Stimulated activated memory B cell treated with anti-CD40 and anti-IgM and Interleukin-4, amounts not matched to agents 10 μg/mL and 1 μg/mL and 100 μg/mL, for 72 hours (primary cell): Measurements from ENCODE around the gene DHX16.
"Not testable (repeated sequence)": the region's sequence is repeated elsewhere in the genome, so short reads cannot be mapped to it uniquely, and the experiment has no call there.

ENCODE experiments used
- ATAC-seq: fragments of 150-1000 bp; cut with Tn5 transposase; 2 replicates; pipeline ENCODE4 v1.10.0; 2021
- H3K27ac Mint-ChIP-seq: one replicate; pipeline ENCODE4 v1.8.0; 2022; ENCODE audit warnings: mild to moderate bottlenecking, mixed read lengths
- H3K27me3 Mint-ChIP-seq: one replicate; pipeline ENCODE4 v1.8.0; 2022; ENCODE audit warnings: mixed read lengths
- H3K36me3 Mint-ChIP-seq: one replicate; pipeline ENCODE4 v1.8.0; 2022; ENCODE audit warnings: mixed read lengths
- H3K4me1 Mint-ChIP-seq: one replicate; pipeline ENCODE4 v1.8.0; 2022; ENCODE audit warnings: mixed read lengths
- H3K4me3 Mint-ChIP-seq: one replicate; pipeline ENCODE4 v1.8.0; 2022; ENCODE audit warnings: mild to moderate bottlenecking, moderate library complexity, mixed read lengths
- H3K9me3 Mint-ChIP-seq: one replicate; pipeline ENCODE4 v1.8.0; 2022; ENCODE audit warnings: mixed read lengths

Gene DHX16

GRCh38 chr6:30672445-30673253, at the start of gene DHX16:
DHX16 (minus strand) TSS chr6:30673006; CDS start chr6:30672841, 165 bp downstream.
- no peaks in the 10 kb centered on the region for H3K27me3 Mint-ChIP-seq
- peaks cover 32% of the 10 kb centered on the region for H3K36me3 Mint-ChIP-seq
- peak within 1 kb of the TSS; percentile 81 for H3K27ac Mint-ChIP-seq
- peak within 1 kb of the TSS; percentile 89 for H3K4me3 Mint-ChIP-seq
- H3K9me3 Mint-ChIP-seq = no peaks in the 10 kb centered on the region
- peaks cover 44% of the 10 kb centered on the region for H3K4me1 Mint-ChIP-seq
- peak; percentile 90 for ATAC-seq

- H3K27me3 Mint-ChIP-seq, ATAC-seq, H3K9me3 Mint-ChIP-seq: not testable (repeated sequence)
- Mint-ChIP-seq H3K4me1 (peaks cover 54% of the 10 kb centered on the region), H3K36me3 (peaks cover 43% of the 10 kb centered on the region), H3K27ac (peak overlapping the region; percentile 94), H3K4me3 (peak overlapping the region; percentile 94)
Measured at GRCh38 chr6:30722025-30722279, 49.1 kb upstream of the DHX16 start.

- Mint-ChIP-seq H3K9me3 (no peaks in the 10 kb centered on the region), H3K4me3 (peak overlapping the region; percentile 94), H3K27me3 (no peaks in the 10 kb centered on the region), H3K36me3 (peaks cover 40% of the 10 kb centered on the region), H3K27ac (peak overlapping the region; percentile 94), H3K4me1 (peaks cover 60% of the 10 kb centered on the region)
- ATAC-seq = peak; percentile 73
Measured at GRCh38 chr6:30721198-30722024, 48.6 kb upstream of the DHX16 start.

- peak overlapping the region; percentile 94 for H3K27ac Mint-ChIP-seq
- H3K4me1 Mint-ChIP-seq = peaks cover 66% of the 10 kb centered on the region
- peak overlapping the region; percentile 94 for H3K4me3 Mint-ChIP-seq
- no peaks in the 10 kb centered on the region for H3K9me3 Mint-ChIP-seq
- peaks cover 45% of the 10 kb centered on the region for H3K36me3 Mint-ChIP-seq
- H3K27me3 Mint-ChIP-seq = no peaks in the 10 kb centered on the region
- peak; percentile 22 for ATAC-seq
Measured at GRCh38 chr6:30720738-30721197, 48.0 kb upstream of the DHX16 start.

- H3K9me3 Mint-ChIP-seq = no peaks in the 10 kb centered on the region
- H3K4me1 Mint-ChIP-seq = peaks cover 70% of the 10 kb centered on the region
- peak; percentile 82 for ATAC-seq
- peak within 1 kb of the TSS; percentile 94 for H3K27ac Mint-ChIP-seq
- H3K4me3 Mint-ChIP-seq = peak within 1 kb of the TSS; percentile 94
- peaks cover 44% of the 10 kb centered on the region for H3K36me3 Mint-ChIP-seq
- H3K27me3 Mint-ChIP-seq = no peaks in the 10 kb centered on the region
Measured at GRCh38 chr6:30719791-30720737, 47.3 kb upstream of the DHX16 start, which contains the start of gene TUBB. TUBB (plus strand) TSS chr6:30720352; CDS start chr6:30720507, 155 bp downstream.

GRCh38 chr6:30719356-30719755, 46.5 kb upstream of the DHX16 start:
- Mint-ChIP-seq H3K4me3 (peak overlapping the region; percentile 94), H3K36me3 (peaks cover 45% of the 10 kb centered on the region), H3K9me3 (no peaks in the 10 kb centered on the region), H3K27ac (peak overlapping the region; percentile 94), H3K4me1 (peaks cover 69% of the 10 kb centered on the region), H3K27me3 (no peaks in the 10 kb centered on the region)
- no peak for ATAC-seq

- H3K4me3 Mint-ChIP-seq = peak overlapping the region; percentile 97
- H3K27me3 Mint-ChIP-seq, H3K9me3 Mint-ChIP-seq, ATAC-seq: not testable (repeated sequence)
- peaks cover 41% of the 10 kb centered on the region for H3K36me3 Mint-ChIP-seq
- H3K27ac Mint-ChIP-seq = peak overlapping the region; percentile 99
- H3K4me1 Mint-ChIP-seq = peaks cover 62% of the 10 kb centered on the region
Measured at GRCh38 chr6:30717845-30718720, 45.3 kb upstream of the DHX16 start.

- H3K4me3 Mint-ChIP-seq = peak within 1 kb of the TSS; percentile 97
- no peaks in the 10 kb centered on the region for H3K9me3 Mint-ChIP-seq
- no peaks in the 10 kb centered on the region for H3K27me3 Mint-ChIP-seq
- ATAC-seq = peak; percentile 89
- H3K36me3 Mint-ChIP-seq = peaks cover 41% of the 10 kb centered on the region
- peaks cover 62% of the 10 kb centered on the region for H3K4me1 Mint-ChIP-seq
- H3K27ac Mint-ChIP-seq = peak within 1 kb of the TSS; percentile 99
Measured at GRCh38 chr6:30717129-30717844, 44.5 kb upstream of the DHX16 start, which contains the start of gene MDC1. MDC1 (minus strand) TSS chr6:30717281; CDS start chr6:30715175, 2,106 bp downstream.

- peaks cover 62% of the 10 kb centered on the region for H3K4me1 Mint-ChIP-seq
- peaks cover 41% of the 10 kb centered on the region for H3K36me3 Mint-ChIP-seq
- no peak for ATAC-seq
- H3K27ac Mint-ChIP-seq = peak overlapping the region; percentile 99
- no peaks in the 10 kb centered on the region for H3K27me3 Mint-ChIP-seq
- peak overlapping the region; percentile 97 for H3K4me3 Mint-ChIP-seq
- H3K9me3 Mint-ChIP-seq = no peaks in the 10 kb centered on the region
Measured at GRCh38 chr6:30716879-30717128, 44.0 kb upstream of the DHX16 start.

GRCh38 chr6:30714263-30714662, 41.5 kb upstream of the DHX16 start:
- H3K27me3 Mint-ChIP-seq = no peaks in the 10 kb centered on the region
- no peak overlapping the region for H3K27ac Mint-ChIP-seq
- peaks cover 55% of the 10 kb centered on the region for H3K36me3 Mint-ChIP-seq
- H3K4me1 Mint-ChIP-seq = peaks cover 57% of the 10 kb centered on the region
- no peaks in the 10 kb centered on the region for H3K9me3 Mint-ChIP-seq
- no peak for ATAC-seq
- H3K4me3 Mint-ChIP-seq = no peak overlapping the region

GRCh38 chr6:30712441-30712945, 39.7 kb upstream of the DHX16 start:
- Mint-ChIP-seq H3K27ac (peak overlapping the region; percentile 14), H3K9me3 (no peaks in the 10 kb centered on the region), H3K4me1 (peaks cover 60% of the 10 kb centered on the region), H3K36me3 (peaks cover 65% of the 10 kb centered on the region), H3K27me3 (no peaks in the 10 kb centered on the region), H3K4me3 (no peak overlapping the region)
- ATAC-seq = no peak

- Mint-ChIP-seq H3K4me3 (no peak overlapping the region), H3K9me3 (no peaks in the 10 kb centered on the region), H3K4me1 (peaks cover 55% of the 10 kb centered on the region), H3K27ac (peak overlapping the region; percentile 14), H3K27me3 (no peaks in the 10 kb centered on the region), H3K36me3 (peaks cover 70% of the 10 kb centered on the region)
- ATAC-seq = no peak
Measured at GRCh38 chr6:30711758-30712380, 39.1 kb upstream of the DHX16 start.
